Measurements from ENCODE around the gene RPTOR.
A peak's percentile ranks its signal among the peaks of the same experiment; 100 is the strongest.

The RPTOR gene

GRCh38 chr17:80774643-80775281 is 230.1 kb downstream of the RPTOR start:
- no peak for DNase-seq (ENCODE audit: low spot score)
- no peak for TF ChIP-seq CTCF (IDR thresholded peaks at IDR 0.05; ENCODE audit: extremely low read depth, missing control alignments)

- DNase-seq (ENCODE audit: low spot score) = no peak
- no peak for TF ChIP-seq CTCF (IDR thresholded peaks at IDR 0.05; ENCODE audit: extremely low read depth, missing control alignments)
Observed at GRCh38 chr17:80775863-80776262, 231.2 kb downstream of the RPTOR start.

- no peak for DNase-seq (ENCODE audit: low spot score)
- TF ChIP-seq CTCF (IDR thresholded peaks at IDR 0.05; ENCODE audit: extremely low read depth, missing control alignments) = no peak
Observed at GRCh38 chr17:80777274-80777673, 232.6 kb downstream of the RPTOR start.

GRCh38 chr17:80778716-80779115 is 234.1 kb downstream of the RPTOR start:
- TF ChIP-seq CTCF (IDR thresholded peaks at IDR 0.05; ENCODE audit: extremely low read depth, missing control alignments) = no peak

GRCh38 chr17:80779336-80779735 is 234.7 kb downstream of the RPTOR start:
- no peak for DNase-seq (ENCODE audit: low spot score)
- no peak for TF ChIP-seq CTCF (IDR thresholded peaks at IDR 0.05; ENCODE audit: extremely low read depth, missing control alignments)

More at GRCh38 chr17:80778716-80779115, 234.1 kb downstream of the RPTOR start:
- no peak for DNase-seq (ENCODE audit: low spot score)

- DNase-seq (ENCODE audit: low spot score) = no peak
- TF ChIP-seq CTCF (IDR thresholded peaks at IDR 0.05; ENCODE audit: extremely low read depth, missing control alignments) = no peak
Observed at GRCh38 chr17:80779961-80780380, 235.3 kb downstream of the RPTOR start.

GRCh38 chr17:80780381-80781198 is 236.0 kb downstream of the RPTOR start:
- TF ChIP-seq CTCF (IDR thresholded peaks at IDR 0.05; ENCODE audit: extremely low read depth, missing control alignments) = no peak
- DNase-seq (ENCODE audit: low spot score) = peak; percentile 83

Data from GM20000 (cell line).